Astrocyte (in vitro differentiated cells and primary cell): Measurements from ENCODE around the gene DPH1. TPM values are rescaled to one million over a fixed set of nuclear protein-coding genes. Genes with fewer than 3 reads are reported as not detected.

Source experiments
- DNase-seq: peaks from one replicate; pipeline ENCODE4 v3.0.0-alpha.2; 2010; ENCODE audit warnings: low read depth
- FAIRE-seq: peaks from 2 replicates; lab custom pipeline; 2011; peaks lifted over from hg19 to GRCh38; lab: Jason Lieb, UNC
- H2AFZ ChIP-seq: 2 replicates; pipeline ENCODE4 v1.6.0; 2012; ENCODE audit warnings: low read depth, low read length, inconsistent platforms
- H3K27ac ChIP-seq: 2 replicates; pipeline ENCODE4 v1.5.1; 2011; ENCODE audit warnings: low read depth, low read length, inconsistent platforms
- H3K27me3 ChIP-seq: 2 replicates; pipeline ENCODE4 v1.6.0; 2011; ENCODE audit warnings: low read length, inconsistent platforms; ENCODE audit not compliant: insufficient read depth
- H3K36me3 ChIP-seq: 2 replicates; pipeline ENCODE4 v1.5.1; 2011; ENCODE audit warnings: low read length, inconsistent platforms; ENCODE audit not compliant: insufficient read depth
- H3K4me1 ChIP-seq: 2 replicates; pipeline ENCODE4 v1.5.1; 2011; ENCODE audit warnings: low read length, inconsistent platforms; ENCODE audit not compliant: insufficient read depth
- H3K4me2 ChIP-seq: 2 replicates; pipeline ENCODE4 v1.6.0; 2012; ENCODE audit warnings: low read length, inconsistent platforms
- H3K4me3 ChIP-seq: 2 replicates; pipeline ENCODE4 v1.5.1; 2011; ENCODE audit warnings: low read depth, mild to moderate bottlenecking, low read length, inconsistent platforms; ENCODE audit not compliant: insufficient read depth
- H3K79me2 ChIP-seq: 2 replicates; pipeline ENCODE4 v1.6.0; 2012; ENCODE audit warnings: mild to moderate bottlenecking, low read length, inconsistent platforms; ENCODE audit not compliant: insufficient read depth
- H3K9ac ChIP-seq: 2 replicates; pipeline ENCODE4 v1.6.0; 2012; ENCODE audit warnings: mild to moderate bottlenecking, low read length, inconsistent platforms
- H3K9me3 ChIP-seq: 2 replicates; pipeline ENCODE4 v1.5.1; 2012; ENCODE audit warnings: low read depth, mild to moderate bottlenecking, low read length, inconsistent platforms; ENCODE audit not compliant: insufficient read depth
- H4K20me1 ChIP-seq: 2 replicates; pipeline ENCODE4 v1.6.0; 2012; ENCODE audit warnings: low read length, inconsistent platforms; ENCODE audit not compliant: insufficient read depth
- H3K27ac Mint-ChIP-seq: one replicate; pipeline ENCODE4 v1.8.0; 2021; ENCODE audit warnings: mild to moderate bottlenecking, mixed read lengths; ENCODE audit not compliant: unreplicated experiment
- H3K27me3 Mint-ChIP-seq: one replicate; pipeline ENCODE4 v1.8.0; 2021; ENCODE audit warnings: low read depth, mixed read lengths; ENCODE audit not compliant: unreplicated experiment
- H3K36me3 Mint-ChIP-seq: one replicate; pipeline ENCODE4 v1.8.0; 2021; ENCODE audit warnings: low read depth, mixed read lengths; ENCODE audit not compliant: unreplicated experiment
- H3K4me1 Mint-ChIP-seq: one replicate; pipeline ENCODE4 v1.8.0; 2021; ENCODE audit warnings: low read depth, mixed read lengths; ENCODE audit not compliant: unreplicated experiment
- H3K4me3 Mint-ChIP-seq: one replicate; pipeline ENCODE4 v1.8.0; 2021; ENCODE audit warnings: mild to moderate bottlenecking, moderate library complexity, mixed read lengths; ENCODE audit not compliant: unreplicated experiment
- H3K9me3 Mint-ChIP-seq: one replicate; pipeline ENCODE4 v1.8.0; 2021; ENCODE audit warnings: mild to moderate bottlenecking, mixed read lengths; ENCODE audit not compliant: unreplicated experiment
- CTCF ChIP-seq: IDR thresholded peaks from 2 replicates; pipeline ENCODE4 v1.5.1; 2011; ENCODE audit warnings: low read depth, mild to moderate bottlenecking, inconsistent platforms, low read length, moderate library complexity; ENCODE audit not compliant: insufficient read depth
- EZH2 ChIP-seq: IDR thresholded peaks from 2 replicates; pipeline ENCODE4 v1.6.1; 2012; ENCODE audit warnings: mild to moderate bottlenecking, low read length, inconsistent platforms; ENCODE audit not compliant: insufficient read depth
- total RNA-seq: library from RNA; stranded (reverse); gene quantifications from 2 replicates; pipeline ENCODE4 v1.2.1, GENCODE V29; 2021

The DPH1 gene
- total RNA-seq, 1 donor from 2014 or later = 25.8 TPM

GRCh38 chr17:2055292-2056205 is 25.6 kb downstream of the DPH1 start:
- no peak overlapping the region for H2AFZ ChIP-seq
- no peaks in the 10 kb centered on the region for H3K9me3 ChIP-seq
- peak overlapping the region; percentile 93 for H3K9ac ChIP-seq
- H3K27me3 ChIP-seq = no peaks in the 10 kb centered on the region
- peak overlapping the region; percentile 78 for H3K4me3 ChIP-seq
- Mint-ChIP-seq H3K4me3 (no peak overlapping the region), H3K27ac (no peak overlapping the region), H3K9me3 (peaks cover 5% of the 10 kb centered on the region), H3K4me1 (peaks cover 11% of the 10 kb centered on the region), H3K27me3 (peaks cover 2% of the 10 kb centered on the region), H3K36me3 (peaks cover 10% of the 10 kb centered on the region)
- peaks cover 36% of the 10 kb centered on the region for H3K4me1 ChIP-seq
- peaks cover 61% of the 10 kb centered on the region for H3K79me2 ChIP-seq
- H3K27ac ChIP-seq = peak overlapping the region; percentile 87
- H4K20me1 ChIP-seq = peaks cover 40% of the 10 kb centered on the region
- FAIRE-seq (no peak), DNase-seq (no peak)
- peak overlapping the region; percentile 86 for H3K4me2 ChIP-seq
- no peak for TF ChIP-seq EZH2
- no peak for TF ChIP-seq CTCF
- peaks cover 9% of the 10 kb centered on the region for H3K36me3 ChIP-seq

GRCh38 chr17:2056206-2057174 is 26.5 kb downstream of the DPH1 start:
- H3K4me3 ChIP-seq = peak overlapping the region; percentile 78
- H3K79me2 ChIP-seq = peaks cover 70% of the 10 kb centered on the region
- H3K9ac ChIP-seq = peak overlapping the region; percentile 93
- TF ChIP-seq EZH2 = no peak
- no peak for TF ChIP-seq CTCF
- Mint-ChIP-seq H3K36me3 (peaks cover 14% of the 10 kb centered on the region), H3K27me3 (peaks cover 2% of the 10 kb centered on the region), H3K27ac (peak overlapping the region; percentile 34), H3K4me1 (peaks cover 15% of the 10 kb centered on the region), H3K4me3 (peak overlapping the region; percentile 64), H3K9me3 (peaks cover 5% of the 10 kb centered on the region)
- FAIRE-seq (no peak), DNase-seq (no peak)
- no peaks in the 10 kb centered on the region for H3K27me3 ChIP-seq
- H3K27ac ChIP-seq = peak overlapping the region; percentile 83
- peaks cover 9% of the 10 kb centered on the region for H3K36me3 ChIP-seq
- peaks cover 38% of the 10 kb centered on the region for H4K20me1 ChIP-seq
- H3K4me1 ChIP-seq = peaks cover 41% of the 10 kb centered on the region
- H3K9me3 ChIP-seq = no peaks in the 10 kb centered on the region
- H2AFZ ChIP-seq = no peak overlapping the region
- peak overlapping the region; percentile 86 for H3K4me2 ChIP-seq
